Endothelial cell of umbilical vein (primary cell): ENCODE results near the gene ZNF775. TPM values are rescaled to one million over a fixed set of nuclear protein-coding genes. Genes with fewer than 3 reads are reported as not detected.

Experiments used
- BruUV-seq: library from RNA; stranded (reverse); fragments of 400-500 nt; replicated peaks from 2 replicates; lab custom pipeline; 2021; lab: Mats Ljungman, UMichigan
- CTCF ChIA-PET: fragments of 300-600, 350-600 bp; sonication (Branson Sonifier 250); formaldehyde crosslinking; loops from one replicate; lab custom pipeline; 2021; ENCODE audit warnings: antibody characterized with exemption, inconsistent platforms; lab: Charles Lee
- POLR2A ChIA-PET: fragments of 300-600, 350-600 bp; sonication (Branson Sonifier 250); formaldehyde crosslinking; loops from one replicate; lab custom pipeline; 2021; ENCODE audit warnings: antibody characterized with exemption, inconsistent platforms; lab: Charles Lee
- DNase-seq: peaks from one replicate; pipeline ENCODE4 v3.0.0-alpha.2; 2011; ENCODE audit warnings: low read depth, low spot score
- FAIRE-seq: peaks from 2 replicates; lab custom pipeline; 2011; peaks lifted over from hg19 to GRCh38; lab: Jason Lieb, UNC
- H2AFZ ChIP-seq: 2 replicates; pipeline ENCODE4 v1.6.0; 2012; ENCODE audit warnings: low read depth, low read length, control low read depth, inconsistent platforms
- H3K27ac ChIP-seq: 2 replicates; pipeline ENCODE4 v1.5.1; 2011; ENCODE audit warnings: low read depth, mild to moderate bottlenecking, control low read depth, low read length, moderate library complexity; ENCODE audit not compliant: insufficient read depth
- H3K27me3 ChIP-seq, 2 experiments: 2 replicates each; pipeline versions ENCODE4 v1.6.0 to v1.6.1; 2011; ENCODE audit warnings: low read length in 2 of 2, mixed read lengths in 1 of 2; ENCODE audit not compliant: control insufficient read depth in 2 of 2, insufficient read depth in 2 of 2
- H3K36me3 ChIP-seq, 2 experiments: 2 replicates in 1 of 2; 3 replicates in 1 of 2; pipeline ENCODE4 v1.5.1; 2011; ENCODE audit warnings: low read length in 2 of 2, mild to moderate bottlenecking in 1 of 2, moderate library complexity in 1 of 2; ENCODE audit not compliant: control insufficient read depth in 2 of 2, insufficient read depth in 2 of 2; ENCODE audit errors: extremely low read depth in 1 of 2
- H3K4me1 ChIP-seq: 3 replicates; pipeline ENCODE4 v1.5.1; 2011; ENCODE audit warnings: mild to moderate bottlenecking, low read length; ENCODE audit not compliant: control insufficient read depth, insufficient read depth; ENCODE audit errors: extremely low read depth
- H3K4me2 ChIP-seq: 2 replicates; pipeline ENCODE4 v1.6.1; 2011; ENCODE audit warnings: low read length, control low read depth, mixed read lengths; ENCODE audit not compliant: insufficient read depth
- H3K4me3 ChIP-seq, 3 experiments: fragments of 200-600 bp in 1 of 3; sonication (generic), shearing (Covaris generic) in 1 of 3; replicated peaks in 1 of 3; 2 replicates each; pipeline ENCODE4 v1.5.1; 2011 to 2016; ENCODE audit warnings: control low read depth in 3 of 3, low read length in 3 of 3, mild to moderate bottlenecking in 2 of 3, inconsistent platforms in 1 of 3, low read depth in 1 of 3, moderate library complexity in 1 of 3; ENCODE audit not compliant: insufficient read depth in 1 of 3
- H3K79me2 ChIP-seq: 2 replicates; pipeline ENCODE4 v1.6.0; 2012; ENCODE audit warnings: low read length, inconsistent platforms; ENCODE audit not compliant: control insufficient read depth, insufficient read depth
- H3K9ac ChIP-seq: replicated peaks from 2 replicates; pipeline ENCODE3; 2011; ENCODE audit warnings: low read length, control low read depth; ENCODE audit not compliant: insufficient read depth; ENCODE audit errors: extremely low read depth
- H3K9me1 ChIP-seq: replicated peaks from 3 replicates; pipeline ENCODE4 v1.6.0; 2011; ENCODE audit warnings: mild to moderate bottlenecking, low read length; ENCODE audit not compliant: control insufficient read depth, insufficient read depth; ENCODE audit errors: extremely low read depth
- H3K9me3 ChIP-seq: replicated peaks from 2 replicates; pipeline ENCODE4 v1.5.1; 2012; ENCODE audit warnings: low read length, inconsistent platforms; ENCODE audit not compliant: control insufficient read depth, insufficient read depth
- H4K20me1 ChIP-seq: replicated peaks from 2 replicates; pipeline ENCODE3; 2011; ENCODE audit warnings: mild to moderate bottlenecking, low read length; ENCODE audit not compliant: control insufficient read depth, insufficient read depth; ENCODE audit errors: extremely low read depth
- CTCF ChIP-seq, 2 donors: IDR thresholded peaks; 1 replicate in 1 of 2; 2 replicates in 1 of 2; pipeline ENCODE4 v1.5.1; 2011; ENCODE audit warnings: low read length in 2 of 2, mild to moderate bottlenecking in 2 of 2, moderate library complexity in 2 of 2, control low read depth in 1 of 2, inconsistent platforms in 1 of 2, low read depth in 1 of 2; ENCODE audit not compliant: insufficient read depth in 1 of 2; ENCODE audit errors: extremely low read depth in 1 of 2
- FOS ChIP-seq: IDR thresholded peaks from 2 replicates; pipeline ENCODE4 v1.6.1; 2011; ENCODE audit warnings: mild to moderate bottlenecking, low read length, moderate library complexity, borderline replicate concordance; ENCODE audit not compliant: insufficient read depth
- POLR2A ChIP-seq: IDR thresholded peaks from 2 replicates; pipeline ENCODE4 v1.6.1; 2012; ENCODE audit warnings: low read depth, mild to moderate bottlenecking, control low read depth, low read length
- POLR2AphosphoS5 ChIP-seq: IDR thresholded peaks from 2 replicates; pipeline ENCODE4 v1.6.1; 2012; ENCODE audit warnings: low read depth, mild to moderate bottlenecking, control low read depth, low read length, moderate library complexity; ENCODE audit not compliant: insufficient read depth
- dilution Hi-C: fragments of 300-500 bp; cut with MboI; formaldehyde crosslinking; loops from one replicate; pipeline ENCODE4 v1.15.0; 2019; ENCODE audit warnings: low sequenced_read_pairs; ENCODE audit not compliant: extremely low pct_ligation_motif_present
- intact Hi-C: fragments of 100-400 bp; cut with micrococcal nuclease; formaldehyde crosslinking; loops from one replicate; pipeline ENCODE4 v1.10.0; 2022
- polyA plus RNA-seq, 4 experiments: library from polyadenylated mRNA; depleted of rRNA in 3 of 4; stranded (reverse) in 3 of 4; unstranded in 1 of 4; fragments of >200 nt; gene quantifications; 2 replicates each; pipeline versions ENCODE4 v1.2.1 to v1.2.3, GENCODE V29; 2011 to 2012; ENCODE audit warnings: missing spikeins in 1 of 4
- total RNA-seq: library from RNA; stranded (reverse); gene quantifications from 2 replicates; pipeline ENCODE4 v1.2.3, GENCODE V29; 2021
- TF ChIP-seq, protein P1 (sequence below): IDR thresholded peaks from 2 replicates; pipeline ENCODE4 v1.6.1; 2011; ENCODE audit not compliant: insufficient read depth, insufficient read length

The ZNF775 gene
- total and polyA plus RNA-seq, 2 donors (not counting 3 experiments of a cell fraction or from before 2014, with no cell fraction given) = 5.8 to 8.3 TPM

GRCh38 chr7:150374472-150374871 lies 4.7 kb upstream of the ZNF775 start:
- DNase-seq (no peak), FAIRE-seq (no peak)
- H3K27ac ChIP-seq = no peak overlapping the region
- H3K9me3 ChIP-seq = no peaks in the 10 kb centered on the region
- peaks cover 47% of the 10 kb centered on the region for H3K79me2 ChIP-seq
- H3K36me3 ChIP-seq = peaks cover 15 to 37% of the 10 kb centered on the region in 2 experiments
- no peak overlapping the region for H3K4me3 ChIP-seq
- H3K9me1 ChIP-seq = no peaks in the 10 kb centered on the region
- dilution Hi-C loops (no loop called here), intact Hi-C loops (loop anchor here (10.0 kb wide), 1 partner anchor 190 kb away; the partner anchor contains the start of gene GIMAP4)
- no TSS peak for BruUV-seq
- H4K20me1 ChIP-seq = no peaks in the 10 kb centered on the region
- TF ChIP-seq POLR2AphosphoS5 (no peak), POLR2A (no peak), FOS (no peak), CTCF (IDR thresholded peaks at IDR 0.05; ENCODE audit: extremely low read depth in 1 of 2, insufficient read depth in 1 of 2, low read depth in 1 of 2, low read length in 2 of 2) (no peak)
- TF ChIP-seq, protein P1, sequence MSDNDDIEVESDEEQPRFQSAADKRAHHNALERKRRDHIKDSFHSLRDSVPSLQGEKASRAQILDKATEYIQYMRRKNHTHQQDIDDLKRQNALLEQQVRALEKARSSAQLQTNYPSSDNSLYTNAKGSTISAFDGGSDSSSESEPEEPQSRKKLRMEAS = no peak
- no peak overlapping the region for H3K4me2 ChIP-seq
- no peak overlapping the region for H2AFZ ChIP-seq
- H3K9ac ChIP-seq = no peak overlapping the region
- peaks cover 36% of the 10 kb centered on the region for H3K4me1 ChIP-seq
- ChIA-PET CTCF (interaction anchor here (0.9 to 1.5 kb wide), 3 partner anchors 9 to 32 kb away, joined by 3 to 4 read pairs (median 3); no protein-coding TSS in a partner anchor), POLR2A (no interaction called here)
- no peaks in the 10 kb centered on the region for H3K27me3 ChIP-seq
